OCI-LY3 (cell line): Measurements from ENCODE around the gene LEMD1.

Experiments
- H2AFZ ChIP-seq: fragments of 200-600, 300-600 bp; shearing (Covaris generic); 2 replicates; pipeline ENCODE4 v1.6.0; 2014; ENCODE audit warnings: antibody characterized with exemption, low read depth, low read length
- H3K27ac ChIP-seq: fragments of 200-600, 300-600 bp; sonication (generic); 2 replicates; pipeline ENCODE4 v1.5.1; 2014; ENCODE audit warnings: mild to moderate bottlenecking, low read length, moderate library complexity, mixed read lengths
- H3K27me3 ChIP-seq: fragments of 200-600, 300-600 bp; sonication (generic); 2 replicates; pipeline ENCODE4 v1.6.1; 2014; ENCODE audit warnings: low read depth, low read length, mixed read lengths
- H3K36me3 ChIP-seq: fragments of 200-600, 300-600 bp; sonication (generic); replicated peaks from 2 replicates; pipeline ENCODE3; 2014; ENCODE audit warnings: low read depth, low read length, mixed read lengths
- H3K4me1 ChIP-seq: fragments of 300-600, 200-600 bp; sonication (generic); 2 replicates; pipeline ENCODE4 v1.6.1; 2014; ENCODE audit warnings: low read length, mixed read lengths
- H3K4me2 ChIP-seq: fragments of 200-600, 300-600 bp; sonication (generic); 2 replicates; pipeline ENCODE4 v1.6.1; 2014; ENCODE audit warnings: low read length, mixed read lengths
- H3K4me3 ChIP-seq: fragments of 300-600, 200-600 bp; sonication (generic); 2 replicates; pipeline ENCODE4 v1.5.1; 2014; ENCODE audit warnings: antibody characterized with exemption, mild to moderate bottlenecking, low read length, moderate library complexity
- H3K79me2 ChIP-seq: fragments of 300-600, 200-600 bp; shearing (Covaris generic); 2 replicates; pipeline ENCODE4 v1.6.1; 2014; ENCODE audit warnings: mild to moderate bottlenecking, low read length, mixed read lengths
- H3K9ac ChIP-seq: fragments of 300-600, 200-600 bp; shearing (Covaris generic); 2 replicates; pipeline ENCODE4 v1.6.0; 2014; ENCODE audit warnings: mild to moderate bottlenecking, low read length, moderate library complexity
- H3K9me3 ChIP-seq: fragments of 200-600, 300-600 bp; shearing (Covaris generic); 2 replicates; pipeline ENCODE4 v1.6.1; 2014; ENCODE audit warnings: low read length, mixed read lengths; ENCODE audit not compliant: insufficient read depth
- H4K20me1 ChIP-seq: fragments of 200-600, 300-600 bp; sonication (generic); 2 replicates; pipeline ENCODE4 v1.6.1; 2016; ENCODE audit warnings: low read length, mixed read lengths; ENCODE audit not compliant: insufficient read depth
- EZH2phosphoT487 ChIP-seq: fragments of 200-600 bp; shearing (Covaris generic); IDR thresholded peaks from 2 replicates; pipeline ENCODE4 v1.6.1; 2018; ENCODE audit warnings: antibody characterized with exemption, mixed run types, low read depth
- TF ChIP-seq, protein P1 (sequence below): fragments of 200-600, 300-600 bp; sonication (generic); IDR thresholded peaks from 2 replicates; pipeline ENCODE4 v1.5.1; 2014; ENCODE audit warnings: antibody characterized with exemption, low read length, low read depth

Gene LEMD1

DNA sequence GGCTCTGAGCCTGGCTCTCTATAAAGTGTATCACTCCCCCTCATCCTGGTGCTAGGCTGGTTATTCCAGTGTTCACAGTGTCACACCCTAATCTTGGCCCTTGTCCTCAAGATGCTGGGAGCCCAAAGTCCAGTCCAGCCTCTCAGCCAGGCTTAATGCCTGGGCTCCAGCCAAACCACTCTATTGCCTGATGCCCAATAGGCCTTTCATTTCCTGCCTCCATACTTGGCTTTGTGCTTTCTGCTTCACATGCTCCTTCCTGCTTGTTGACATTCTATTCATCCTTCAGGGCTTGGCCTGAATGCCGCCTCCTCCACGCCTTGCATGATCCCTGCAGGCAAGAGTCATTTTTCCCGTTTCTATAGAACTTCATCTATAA, 66.8 kb downstream of the LEMD1 start:
- no peak for TF ChIP-seq EZH2phosphoT487
- TF ChIP-seq, protein P1, sequence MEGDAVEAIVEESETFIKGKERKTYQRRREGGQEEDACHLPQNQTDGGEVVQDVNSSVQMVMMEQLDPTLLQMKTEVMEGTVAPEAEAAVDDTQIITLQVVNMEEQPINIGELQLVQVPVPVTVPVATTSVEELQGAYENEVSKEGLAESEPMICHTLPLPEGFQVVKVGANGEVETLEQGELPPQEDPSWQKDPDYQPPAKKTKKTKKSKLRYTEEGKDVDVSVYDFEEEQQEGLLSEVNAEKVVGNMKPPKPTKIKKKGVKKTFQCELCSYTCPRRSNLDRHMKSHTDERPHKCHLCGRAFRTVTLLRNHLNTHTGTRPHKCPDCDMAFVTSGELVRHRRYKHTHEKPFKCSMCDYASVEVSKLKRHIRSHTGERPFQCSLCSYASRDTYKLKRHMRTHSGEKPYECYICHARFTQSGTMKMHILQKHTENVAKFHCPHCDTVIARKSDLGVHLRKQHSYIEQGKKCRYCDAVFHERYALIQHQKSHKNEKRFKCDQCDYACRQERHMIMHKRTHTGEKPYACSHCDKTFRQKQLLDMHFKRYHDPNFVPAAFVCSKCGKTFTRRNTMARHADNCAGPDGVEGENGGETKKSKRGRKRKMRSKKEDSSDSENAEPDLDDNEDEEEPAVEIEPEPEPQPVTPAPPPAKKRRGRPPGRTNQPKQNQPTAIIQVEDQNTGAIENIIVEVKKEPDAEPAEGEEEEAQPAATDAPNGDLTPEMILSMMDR = no peak
- Histone ChIP-seq H4K20me1 (no peaks in the 10 kb centered on the region), H2AFZ (no peak overlapping the region), H3K36me3 (no peaks in the 10 kb centered on the region), H3K4me1 (peaks cover 4% of the 10 kb centered on the region), H3K9ac (no peak overlapping the region), H3K4me2 (no peak overlapping the region), H3K9me3 (no peaks in the 10 kb centered on the region), H3K79me2 (no peaks in the 10 kb centered on the region), H3K4me3 (no peak overlapping the region), H3K27ac (no peak overlapping the region), H3K27me3 (peaks cover 27% of the 10 kb centered on the region)

DNA sequence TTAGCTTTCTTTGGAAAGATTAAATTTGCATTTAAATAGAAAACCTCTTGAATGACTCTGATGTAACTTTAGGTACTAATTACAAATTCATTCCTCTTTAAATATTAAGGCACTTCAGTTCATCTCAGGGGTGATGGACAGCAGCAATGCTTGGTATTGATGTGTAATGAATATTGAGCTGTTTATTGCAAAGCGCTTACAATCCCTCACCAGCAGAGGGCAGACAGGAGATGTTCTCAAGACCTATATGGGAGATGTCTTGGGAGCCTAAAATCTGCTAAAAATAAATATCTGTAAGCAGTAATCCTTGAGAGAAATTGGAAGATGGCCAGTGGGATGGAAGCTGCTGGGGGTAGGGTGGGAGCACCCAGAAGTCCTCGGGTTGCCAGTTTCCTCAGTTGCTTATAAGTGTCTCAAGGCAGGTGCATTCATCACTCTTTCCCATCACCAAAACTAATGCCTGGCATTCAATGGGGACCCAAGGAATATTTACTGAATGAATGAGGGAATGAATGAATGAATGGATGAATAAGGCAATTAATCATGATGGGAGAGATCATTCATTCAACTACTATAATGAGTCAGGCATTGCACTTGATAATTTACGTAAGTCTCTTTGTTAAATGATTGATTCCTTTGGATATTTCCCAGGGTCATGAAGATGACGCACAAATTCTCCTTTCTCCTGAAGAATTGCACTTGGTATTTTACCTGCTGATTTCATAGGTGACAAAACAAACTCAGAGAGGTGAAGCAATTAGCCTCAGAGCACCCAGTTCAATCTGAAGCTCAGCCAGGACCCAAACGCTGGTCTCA, 67.4 kb downstream of the LEMD1 start:
- Histone ChIP-seq H3K27ac (no peak overlapping the region), H3K79me2 (no peaks in the 10 kb centered on the region), H2AFZ (no peak overlapping the region), H3K4me3 (no peak overlapping the region), H3K9me3 (no peaks in the 10 kb centered on the region), H4K20me1 (no peaks in the 10 kb centered on the region), H3K4me2 (no peak overlapping the region), H3K27me3 (peaks cover 21% of the 10 kb centered on the region), H3K9ac (no peak overlapping the region), H3K4me1 (peaks cover 10% of the 10 kb centered on the region), H3K36me3 (no peaks in the 10 kb centered on the region)
- no peak for TF ChIP-seq EZH2phosphoT487
- TF ChIP-seq, protein P1 = peak; percentile 86

DNA sequence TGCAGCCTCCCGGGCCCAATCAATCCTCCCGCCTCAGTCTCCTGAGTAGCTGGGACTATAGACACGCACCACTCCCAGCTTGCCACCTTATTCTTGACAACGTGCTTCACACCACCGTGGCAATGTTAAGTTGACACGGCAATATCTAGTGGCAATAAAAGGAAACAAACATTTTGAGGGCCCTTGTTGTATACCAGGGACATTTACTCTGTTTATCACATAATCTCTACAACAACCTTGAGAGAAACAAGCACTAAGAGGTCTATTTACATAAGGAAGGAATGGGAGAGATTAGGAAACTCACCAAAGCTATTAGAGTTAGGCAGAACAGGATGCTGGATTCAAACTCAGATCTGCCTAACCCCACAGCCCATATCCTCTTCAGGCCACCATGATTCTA, 68.2 kb downstream of the LEMD1 start:
- H2AFZ ChIP-seq = no peak overlapping the region
- no peak overlapping the region for H3K4me3 ChIP-seq
- no peak overlapping the region for H3K27ac ChIP-seq
- peaks cover 18% of the 10 kb centered on the region for H3K4me1 ChIP-seq
- no peaks in the 10 kb centered on the region for H3K79me2 ChIP-seq
- H3K36me3 ChIP-seq = no peaks in the 10 kb centered on the region
- no peak overlapping the region for H3K9ac ChIP-seq
- H4K20me1 ChIP-seq = no peaks in the 10 kb centered on the region
- H3K4me2 ChIP-seq = no peak overlapping the region
- no peak for TF ChIP-seq EZH2phosphoT487
- TF ChIP-seq, protein P1 = no peak
- H3K9me3 ChIP-seq = no peaks in the 10 kb centered on the region
- peaks cover 17% of the 10 kb centered on the region for H3K27me3 ChIP-seq

DNA sequence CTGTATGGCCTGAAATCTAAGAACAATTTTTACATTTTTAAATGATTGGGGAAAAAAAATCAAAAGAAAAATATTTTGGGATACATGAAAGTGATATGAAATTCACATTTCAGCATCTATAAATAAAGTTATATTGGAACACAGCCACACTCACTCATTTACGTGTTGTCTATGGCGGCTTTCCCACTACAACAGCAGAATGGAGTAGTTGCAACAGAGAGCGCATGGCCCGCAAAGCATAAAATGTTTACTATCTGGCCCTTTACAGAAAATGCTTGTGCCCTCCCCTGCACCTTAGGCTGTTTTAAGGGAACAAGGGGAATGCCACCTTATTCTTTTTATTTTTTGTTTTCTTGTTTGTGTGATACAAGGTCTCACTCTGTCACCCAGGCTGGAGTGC, 68.7 kb downstream of the LEMD1 start:
- TF ChIP-seq, protein P1 = no peak
- no peak for TF ChIP-seq EZH2phosphoT487
- no peak overlapping the region for H2AFZ ChIP-seq
- H3K4me1 ChIP-seq = peaks cover 22% of the 10 kb centered on the region
- no peak overlapping the region for H3K9ac ChIP-seq
- H3K79me2 ChIP-seq = no peaks in the 10 kb centered on the region
- H3K4me3 ChIP-seq = no peak overlapping the region
- H3K4me2 ChIP-seq = no peak overlapping the region
- no peaks in the 10 kb centered on the region for H3K9me3 ChIP-seq
- no peaks in the 10 kb centered on the region for H3K36me3 ChIP-seq
- no peaks in the 10 kb centered on the region for H4K20me1 ChIP-seq
- peaks cover 13% of the 10 kb centered on the region for H3K27me3 ChIP-seq
- no peak overlapping the region for H3K27ac ChIP-seq
